NAMALWA (cell line): ENCODE data around the gene APOA1.
"Not testable (repeated sequence)": the region's sequence is repeated elsewhere in the genome, so short reads cannot be mapped to it uniquely, and the experiment has no call there.

Experiments used
- DNase-seq: peaks from one replicate; pipeline ENCODE4 v3.0.0-alpha.2; 2015; ENCODE audit warnings: low spot score

APOA1 gene

DNA sequence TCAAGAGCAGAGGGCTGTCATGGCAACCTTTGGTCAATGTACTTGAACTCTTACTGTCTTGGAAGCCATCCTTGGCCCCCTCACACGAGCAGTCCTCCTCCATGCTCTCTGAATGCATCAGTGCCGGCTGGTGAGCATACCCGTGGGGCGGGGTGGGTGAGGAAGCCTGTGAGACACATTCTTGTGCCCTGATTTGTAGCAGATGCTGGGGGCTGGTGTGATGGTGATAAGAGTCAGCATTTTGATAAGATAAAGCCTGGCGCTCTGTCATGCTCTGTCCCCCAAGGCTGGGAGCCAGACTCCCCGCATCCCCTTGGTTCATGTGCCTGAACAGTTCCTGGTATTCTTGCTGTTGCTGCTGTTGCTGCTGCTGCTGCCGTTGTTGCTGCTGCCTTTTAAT lies 20.5 kb upstream of the APOA1 start:
- no peak for DNase-seq

DNA sequence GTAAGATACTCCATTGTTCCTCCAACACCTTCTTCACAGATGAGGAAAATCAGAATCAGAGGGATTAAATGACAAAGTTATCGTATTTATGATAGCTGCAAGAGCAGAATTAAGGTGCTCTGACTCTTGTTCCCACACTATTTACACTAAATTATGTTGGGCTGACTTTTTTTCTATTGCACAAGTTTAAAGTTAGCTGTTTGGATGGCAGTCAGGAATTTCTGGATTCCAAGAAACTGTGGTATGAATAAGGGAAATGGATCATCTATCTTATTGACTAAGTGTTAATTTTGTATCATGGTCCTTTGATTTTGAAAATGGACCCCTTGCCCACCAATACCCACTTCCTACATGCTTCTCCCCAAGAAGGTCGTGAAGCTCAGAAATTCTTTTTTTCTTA lies 19.9 kb upstream of the APOA1 start:
- DNase-seq: no peak

DNA sequence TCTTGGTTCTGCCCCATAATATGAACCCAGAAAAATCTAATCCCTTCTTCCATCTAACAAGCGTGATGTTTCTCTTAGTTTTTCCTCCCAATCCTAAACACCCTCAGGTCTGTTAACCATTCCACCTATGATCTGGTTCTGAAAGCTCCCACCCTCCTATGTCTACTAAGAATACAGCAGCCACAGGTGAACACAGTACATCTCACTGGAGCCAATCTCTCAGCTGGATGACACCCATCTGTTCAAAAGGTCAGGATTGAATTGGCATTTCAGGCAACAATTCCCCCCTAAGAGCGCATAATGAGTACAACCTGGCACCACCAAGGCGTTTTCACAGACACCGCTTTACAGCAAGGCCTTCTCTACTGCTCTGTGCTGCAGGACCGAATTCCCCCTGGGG lies 19.0 kb upstream of the APOA1 start:
- no peak for DNase-seq

DNA sequence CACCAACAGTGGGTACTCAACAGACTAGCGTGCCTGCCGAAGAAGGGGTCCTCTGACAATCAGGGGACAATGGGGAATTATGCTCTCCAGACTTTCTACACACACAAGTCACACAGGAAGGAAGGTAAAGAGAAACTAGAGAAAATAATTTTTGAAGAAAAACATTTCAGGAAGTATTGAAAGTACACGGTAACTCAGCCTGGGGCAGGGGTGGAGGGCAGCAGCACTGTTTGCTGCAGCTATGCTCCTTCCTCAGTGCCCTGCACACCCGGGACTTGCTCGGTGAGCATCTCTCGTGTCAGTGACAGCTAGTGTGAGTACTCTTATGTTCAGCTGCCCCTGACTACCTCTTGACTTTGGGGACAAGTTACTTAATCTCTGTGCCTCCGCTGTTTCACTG lies 18.0 kb upstream of the APOA1 start:
- no peak for DNase-seq

DNA sequence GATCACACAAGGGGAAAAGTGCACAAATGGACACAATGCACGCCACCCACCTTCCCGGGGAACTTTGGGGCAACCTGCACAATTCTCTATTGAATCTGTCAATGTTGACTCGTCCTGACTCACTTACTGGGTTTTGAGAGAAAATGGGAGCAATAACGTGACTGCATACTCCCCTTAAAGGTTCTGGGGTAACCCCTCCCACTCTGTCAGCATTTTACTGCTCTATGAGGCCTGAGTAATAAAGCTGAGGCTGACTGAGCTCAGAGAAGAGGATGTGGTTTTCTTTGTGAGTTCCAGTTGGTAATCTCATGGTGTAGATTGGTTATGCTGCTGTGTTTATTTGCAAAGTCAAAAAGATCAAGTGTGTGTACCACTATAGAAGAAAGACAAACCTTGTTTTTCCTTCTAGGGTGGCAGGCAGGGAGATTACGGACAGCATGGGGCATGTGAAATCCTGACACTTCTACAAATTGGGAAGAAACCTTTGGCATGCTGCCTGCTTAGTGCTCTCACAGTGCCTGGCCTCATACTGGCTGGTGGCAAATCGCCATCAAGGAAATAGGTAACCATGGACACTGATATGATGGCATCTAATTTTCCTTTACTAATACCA lies 16.1 kb upstream of the APOA1 start:
- peak; percentile 49 for DNase-seq

DNA sequence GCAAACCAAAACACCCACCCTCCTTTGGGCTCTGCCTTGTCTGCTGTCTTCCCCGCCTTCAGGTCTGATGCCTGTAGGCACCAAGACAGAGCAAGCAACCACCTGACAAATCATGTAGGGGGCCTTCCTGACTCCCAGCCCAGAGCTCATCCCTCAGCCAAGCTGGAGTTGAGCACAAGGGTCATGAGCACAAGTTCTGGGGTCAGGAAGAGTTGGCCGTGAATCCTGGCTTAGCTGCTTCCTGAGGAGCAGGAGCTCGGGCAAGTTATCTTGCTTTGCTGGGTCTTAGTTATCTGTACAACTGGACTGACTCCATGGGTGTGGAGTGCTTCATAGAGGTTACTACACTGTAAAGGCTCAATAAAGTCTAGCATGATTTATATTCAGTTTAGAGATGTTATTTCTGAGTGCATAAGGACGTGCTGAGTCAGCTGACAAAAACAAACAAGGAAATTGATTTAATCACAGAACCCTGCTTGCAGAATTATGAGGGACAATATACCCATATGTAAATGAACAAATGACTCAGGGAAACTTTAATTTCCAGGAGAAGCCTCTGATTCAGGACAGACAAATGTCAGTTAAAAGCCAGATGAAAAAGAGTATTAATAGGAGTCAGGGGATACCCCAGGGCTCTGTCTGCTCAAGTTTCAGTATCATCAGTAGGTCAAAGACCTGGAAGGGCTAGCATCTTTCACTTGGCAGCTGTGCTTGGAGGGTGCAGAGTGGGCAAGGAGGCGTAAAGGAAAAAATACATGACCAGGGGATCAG lies 15.0 kb upstream of the APOA1 start:
- no peak for DNase-seq

DNA sequence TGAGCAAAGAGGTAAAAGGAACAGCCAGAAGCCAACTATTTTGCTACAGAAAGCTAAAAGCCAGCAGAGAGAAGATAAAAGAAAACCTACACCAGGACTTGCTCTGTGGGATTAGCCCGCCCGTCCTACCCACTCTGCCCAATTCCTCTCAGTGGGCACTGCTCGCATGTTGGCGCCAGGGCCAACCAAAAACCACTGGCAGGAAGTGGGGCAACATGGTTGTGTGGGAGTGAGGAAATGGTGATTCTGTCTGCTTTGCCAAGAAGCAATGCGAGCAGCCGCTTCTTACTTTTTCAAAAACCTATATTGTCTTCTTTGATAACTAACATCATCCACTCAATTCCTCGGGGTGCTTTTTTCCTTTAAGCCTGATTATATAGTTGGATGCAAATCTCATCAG lies 14.2 kb upstream of the APOA1 start:
- DNase-seq: no peak

DNA sequence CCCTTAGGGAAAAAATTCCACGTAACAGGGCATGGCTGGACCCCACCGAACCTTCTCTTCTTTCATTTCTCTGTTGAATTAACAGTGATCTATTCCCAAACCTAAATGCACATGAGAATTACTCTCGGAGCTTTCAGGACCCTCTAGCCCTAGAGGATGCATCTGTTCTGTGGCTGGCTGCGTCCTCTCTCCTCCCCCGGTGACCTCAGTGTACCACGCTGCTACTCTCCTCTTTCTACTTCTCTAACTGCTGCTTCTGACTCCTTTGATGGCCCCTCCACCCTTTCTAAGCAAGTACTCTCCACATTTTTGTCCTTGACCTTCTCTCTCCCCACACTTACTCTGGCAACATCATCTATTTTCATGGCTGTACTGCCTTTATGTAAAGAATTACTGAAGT lies 12.1 kb upstream of the APOA1 start:
- DNase-seq: no peak

DNA sequence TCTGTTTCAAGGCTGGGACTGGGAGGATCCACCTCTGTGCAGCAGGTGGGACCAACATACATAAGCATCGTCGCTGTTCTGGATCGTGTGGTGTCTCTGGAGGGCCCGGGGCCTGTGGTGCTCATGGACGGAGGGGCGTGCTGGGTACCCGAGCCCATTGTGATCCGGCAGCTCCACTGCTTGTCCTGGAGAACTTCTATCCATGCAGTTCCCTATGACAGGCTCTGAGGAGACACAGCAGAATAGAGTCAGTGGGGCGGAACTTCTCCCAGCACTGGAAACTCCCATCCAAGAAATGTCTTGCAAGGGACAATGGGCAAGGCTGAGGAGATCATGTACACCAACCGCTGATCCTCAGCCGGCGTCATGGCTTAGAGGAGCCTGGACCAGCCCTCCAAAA lies 11.6 kb upstream of the APOA1 start:
- DNase-seq: no peak

DNA sequence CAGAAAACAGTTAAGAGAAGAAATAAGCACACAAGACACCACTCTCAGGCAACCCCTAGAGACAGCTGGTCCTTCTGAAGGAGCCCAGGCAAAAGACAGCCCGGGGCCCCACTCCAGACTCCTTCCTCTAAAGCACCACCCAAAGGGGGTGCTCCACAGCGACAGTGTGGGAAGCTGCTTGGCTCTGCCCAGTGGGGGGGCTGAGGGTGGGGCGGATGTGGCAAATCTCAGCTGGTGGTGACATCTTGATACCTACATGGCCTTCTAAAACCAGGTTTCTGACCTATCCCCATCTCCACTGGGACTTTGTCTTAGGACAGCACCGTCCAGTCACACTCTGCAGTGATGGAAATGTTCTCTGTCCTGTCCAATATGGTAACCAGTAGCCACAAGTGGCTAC lies 10.2 kb upstream of the APOA1 start:
- DNase-seq: no peak

DNA sequence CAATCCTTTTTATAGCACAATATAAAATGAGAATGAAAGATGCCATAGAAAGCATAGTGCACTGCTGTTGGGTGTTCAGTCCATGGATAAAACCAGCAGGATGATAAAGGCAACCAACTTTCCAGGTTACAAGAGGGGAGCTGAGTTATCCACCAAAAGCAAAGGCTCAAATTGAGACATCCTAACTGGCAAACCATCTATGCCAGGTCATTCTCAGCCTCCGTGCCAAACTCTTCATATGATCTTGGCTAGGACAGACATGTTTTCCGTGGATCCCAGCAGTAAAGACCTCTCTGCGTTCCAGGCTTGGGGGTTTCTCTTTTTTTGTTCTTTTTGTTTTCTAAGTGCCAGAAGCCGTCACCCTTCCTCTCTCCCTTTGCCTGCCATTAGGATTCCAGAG lies 7.3 kb upstream of the APOA1 start:
- DNase-seq: no peak

DNA sequence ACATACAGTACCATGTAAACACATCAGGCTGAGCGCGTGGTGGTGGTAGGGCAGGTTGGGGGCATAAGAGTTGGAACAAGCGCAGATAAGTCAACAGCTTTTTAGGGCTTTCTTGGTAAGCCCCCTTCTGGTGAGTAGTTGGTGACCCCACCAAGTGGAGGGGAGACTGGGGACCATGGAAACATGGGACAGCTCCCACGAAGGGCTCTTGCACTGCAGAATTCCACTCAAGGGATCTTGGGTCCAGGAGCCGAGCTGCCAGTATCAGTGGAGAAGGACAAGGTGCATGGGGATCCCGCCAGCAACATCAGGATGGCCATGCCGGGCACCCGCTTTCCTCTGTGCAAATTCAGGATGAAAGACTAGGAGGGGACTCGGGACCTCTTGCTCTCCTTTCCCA lies 6.2 kb upstream of the APOA1 start:
- no peak for DNase-seq

DNA sequence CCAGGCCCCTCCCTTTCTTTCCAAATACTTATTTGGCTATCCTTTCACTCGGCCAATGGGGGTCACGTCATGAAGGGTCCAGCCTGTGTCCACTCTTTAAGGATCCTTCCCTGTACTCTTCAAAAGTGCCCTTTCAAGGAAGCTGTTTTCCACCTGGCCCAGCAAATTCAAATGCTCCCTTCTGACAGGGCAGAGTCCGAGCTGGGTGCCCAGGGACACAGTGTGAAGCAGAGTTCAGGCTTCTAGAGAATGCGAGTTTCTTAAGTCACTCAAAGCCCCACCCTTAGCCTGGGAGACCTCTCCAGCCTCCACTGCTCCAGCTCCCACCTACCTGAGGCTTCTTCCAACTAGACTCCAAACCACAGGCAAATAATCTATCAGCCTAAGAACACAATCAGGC lies 5.5 kb upstream of the APOA1 start:
- DNase-seq: no peak

DNA sequence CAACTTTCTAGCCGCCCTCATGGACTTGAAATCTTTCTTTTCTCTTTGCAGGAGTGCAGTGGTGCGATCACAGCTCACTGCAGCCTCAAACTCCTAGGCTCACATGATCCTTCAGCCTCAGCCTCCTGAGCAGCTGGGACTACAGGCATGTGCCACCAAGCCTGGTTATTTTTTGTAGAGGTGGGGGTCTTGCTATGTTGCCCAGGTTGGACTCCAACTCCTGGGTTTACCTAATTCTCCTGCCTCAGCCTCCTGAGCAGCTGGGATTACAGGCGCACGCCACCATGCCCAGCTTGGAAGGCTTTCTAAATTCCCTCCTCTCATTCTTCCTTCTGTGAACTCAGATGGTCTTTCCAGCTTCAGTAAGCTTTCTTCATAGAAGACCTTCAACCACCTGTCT lies 4.7 kb upstream of the APOA1 start:
- DNase-seq: no peak

DNA sequence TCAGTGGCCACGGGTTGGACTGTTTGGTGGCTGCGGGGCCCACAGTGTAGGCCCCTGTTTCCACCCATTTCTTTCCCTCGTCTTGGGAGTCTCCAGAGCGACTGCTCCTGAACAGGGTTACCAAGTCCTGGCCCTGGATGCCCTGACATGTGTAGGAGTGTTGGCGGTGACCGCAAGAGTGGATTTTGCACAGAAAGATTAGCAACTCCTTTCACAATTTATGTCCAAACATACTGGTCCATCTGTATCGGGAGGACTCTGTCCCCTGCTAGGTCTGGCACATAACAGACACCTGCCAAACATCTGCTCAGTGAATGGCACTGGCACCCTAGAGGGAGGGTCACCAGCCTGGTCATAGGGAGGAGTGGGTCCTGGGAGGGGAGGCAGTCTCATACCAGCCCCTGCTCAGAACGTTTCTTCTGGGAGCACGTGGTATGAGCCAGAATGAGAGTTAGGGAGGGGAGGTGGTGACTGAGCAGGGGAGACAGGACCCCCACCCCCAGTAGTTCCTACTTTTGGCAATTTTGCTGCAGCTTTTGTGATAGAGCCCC lies 3.4 kb upstream of the APOA1 start:
- DNase-seq: no peak

DNA sequence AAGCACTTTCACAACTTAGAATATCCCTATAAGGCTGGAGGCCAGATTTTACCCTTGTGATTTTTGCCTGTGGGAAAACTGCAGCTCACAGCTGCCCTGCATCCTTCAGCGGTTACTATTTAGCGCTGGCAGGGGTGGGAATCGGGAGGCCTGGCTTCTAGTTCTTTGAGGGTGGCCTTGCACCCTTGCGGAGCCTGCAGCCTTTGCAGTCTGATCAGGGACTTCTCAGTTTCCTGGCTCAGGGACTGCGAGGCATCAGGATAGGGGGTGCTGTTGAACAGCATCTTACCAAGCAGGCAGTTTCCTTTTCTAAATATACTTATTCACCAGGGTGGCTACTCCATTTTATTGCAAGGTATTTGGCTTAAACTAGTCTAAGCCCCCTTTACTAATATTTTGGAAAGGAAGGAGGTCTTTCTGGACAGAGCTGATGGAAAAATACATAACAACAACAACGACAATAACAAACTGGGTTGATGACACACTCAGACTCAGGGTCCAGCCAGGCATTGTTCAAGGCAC lies 2.9 kb upstream of the APOA1 start:
- DNase-seq: no peak

DNA sequence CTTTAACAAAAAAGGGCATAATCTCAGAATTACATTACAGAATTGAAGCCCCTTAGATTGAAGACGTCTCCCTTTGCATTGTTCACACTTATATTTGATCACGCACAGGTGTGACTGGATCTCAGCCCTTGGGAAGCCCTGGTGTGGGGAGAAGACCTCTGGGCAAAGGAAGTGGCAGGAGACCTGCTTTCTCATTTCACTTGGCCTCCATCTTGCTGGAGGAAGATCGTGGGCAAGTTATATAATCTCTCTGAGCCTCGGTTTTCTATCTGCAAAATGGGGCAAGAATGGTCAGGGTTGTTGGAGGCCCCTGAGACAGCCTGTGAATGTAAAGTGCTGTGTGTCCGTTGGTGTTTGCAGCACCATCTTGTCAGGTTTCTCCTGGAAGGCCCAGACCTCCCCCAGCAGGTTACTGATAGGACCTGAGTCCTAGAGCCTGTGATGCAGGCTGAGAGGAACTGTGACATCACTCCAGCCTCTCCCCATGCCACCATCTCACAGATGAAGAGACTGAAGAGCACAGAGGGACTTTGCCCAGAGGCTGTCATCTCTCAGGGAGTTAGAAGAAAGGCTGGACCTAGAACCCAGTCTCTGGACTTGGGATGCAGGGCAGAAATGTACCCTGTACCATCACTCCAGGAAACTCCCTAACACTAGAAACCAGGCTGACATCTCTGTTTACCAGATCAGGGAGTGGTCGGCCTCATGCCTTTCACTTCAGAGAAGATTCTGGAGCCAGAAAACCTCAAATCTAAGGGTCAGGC lies 1.1 kb upstream of the APOA1 start:
- DNase-seq: no peak

DNA sequence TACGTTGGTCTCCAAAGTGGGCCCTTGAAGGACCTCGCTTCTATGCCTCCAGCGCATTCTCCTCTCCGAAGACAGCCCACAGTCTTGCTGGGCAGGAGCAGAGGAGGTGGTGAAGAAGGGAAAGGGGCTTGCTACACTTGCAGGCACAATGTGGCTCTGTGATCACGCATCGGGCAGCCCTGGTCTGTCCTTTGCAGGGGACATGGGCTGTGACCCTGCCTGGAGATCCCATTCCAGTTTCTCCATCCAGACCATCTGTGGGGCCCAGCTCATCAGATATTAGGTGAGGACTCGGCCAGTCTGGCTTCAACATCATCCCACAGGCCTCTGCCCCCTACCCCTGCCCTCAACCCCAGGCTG lies 810 bp downstream of the APOA1 start:
- no peak for DNase-seq

DNA sequence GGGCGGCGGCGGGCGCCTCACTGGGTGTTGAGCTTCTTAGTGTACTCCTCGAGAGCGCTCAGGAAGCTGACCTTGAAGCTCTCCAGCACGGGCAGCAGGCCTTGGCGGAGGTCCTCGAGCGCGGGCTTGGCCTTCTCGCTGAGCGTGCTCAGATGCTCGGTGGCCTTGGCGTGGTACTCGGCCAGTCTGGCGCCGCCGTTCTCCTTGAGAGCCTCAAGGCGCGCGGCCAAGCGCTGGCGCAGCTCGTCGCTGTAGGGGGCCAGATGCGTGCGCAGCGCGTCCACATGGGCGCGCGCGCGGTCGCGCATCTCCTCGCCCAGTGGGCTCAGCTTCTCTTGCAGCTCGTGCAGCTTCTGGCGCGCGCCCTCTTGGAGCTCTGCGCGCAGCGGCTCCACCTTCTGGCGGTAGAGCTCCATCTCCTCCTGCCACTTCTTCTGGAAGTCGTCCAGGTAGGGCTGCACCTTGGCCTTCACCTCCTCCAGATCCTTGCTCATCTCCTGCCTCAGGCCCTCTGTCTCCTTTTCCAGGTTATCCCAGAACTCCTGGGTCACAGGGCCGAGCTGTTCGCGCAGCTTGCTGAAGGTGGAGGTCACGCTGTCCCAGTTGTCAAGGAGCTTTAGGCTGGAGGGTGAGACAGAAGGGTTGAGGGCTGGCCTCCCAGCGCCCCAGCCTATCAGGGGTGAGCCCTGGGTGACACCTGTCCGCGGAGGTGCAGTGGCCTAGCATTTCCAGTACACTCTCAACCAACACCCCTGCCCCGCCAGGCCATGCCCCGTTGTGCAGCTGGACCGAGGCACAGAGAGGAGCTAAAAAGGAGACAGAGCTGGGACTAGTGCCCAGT lies 1.4 kb downstream of the APOA1 start:
- DNase-seq: peak; percentile 92

DNA sequence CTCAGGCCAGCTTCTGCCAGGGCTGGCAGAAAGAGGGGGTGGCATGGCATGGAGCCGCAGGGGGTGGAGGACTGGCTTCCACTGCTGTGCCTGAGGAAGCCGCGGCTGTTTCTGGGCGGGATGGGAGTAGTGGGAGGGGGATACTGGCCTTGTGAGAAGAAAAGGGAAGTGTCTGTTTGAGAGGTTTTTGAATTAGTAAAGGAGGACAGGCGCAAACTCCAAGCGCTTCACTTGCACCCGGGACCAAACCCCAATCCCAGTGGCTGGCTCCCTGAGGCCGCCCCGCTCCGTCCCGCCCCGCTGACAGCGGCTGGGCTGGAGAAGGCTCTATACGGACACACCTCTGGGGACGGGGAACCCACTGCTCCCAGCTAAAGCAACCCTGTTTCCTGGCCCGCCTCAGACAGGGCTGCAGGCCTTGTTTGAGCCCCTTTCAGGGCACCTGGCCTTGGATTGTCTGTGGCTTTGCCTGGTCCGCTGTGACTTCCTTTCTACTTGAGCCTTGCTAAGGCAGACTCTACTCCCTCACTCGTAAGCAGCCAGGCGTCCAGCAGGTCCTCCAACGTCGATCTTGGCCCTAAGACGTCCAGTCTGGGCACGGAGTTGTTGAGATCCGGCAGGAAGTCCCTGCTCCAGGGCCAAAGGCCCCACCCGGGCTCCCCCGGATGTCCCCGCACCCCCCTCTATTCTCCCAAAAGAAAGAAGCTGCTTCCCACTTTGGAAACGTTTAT lies 2.2 kb downstream of the APOA1 start:
- DNase-seq: no peak

DNA sequence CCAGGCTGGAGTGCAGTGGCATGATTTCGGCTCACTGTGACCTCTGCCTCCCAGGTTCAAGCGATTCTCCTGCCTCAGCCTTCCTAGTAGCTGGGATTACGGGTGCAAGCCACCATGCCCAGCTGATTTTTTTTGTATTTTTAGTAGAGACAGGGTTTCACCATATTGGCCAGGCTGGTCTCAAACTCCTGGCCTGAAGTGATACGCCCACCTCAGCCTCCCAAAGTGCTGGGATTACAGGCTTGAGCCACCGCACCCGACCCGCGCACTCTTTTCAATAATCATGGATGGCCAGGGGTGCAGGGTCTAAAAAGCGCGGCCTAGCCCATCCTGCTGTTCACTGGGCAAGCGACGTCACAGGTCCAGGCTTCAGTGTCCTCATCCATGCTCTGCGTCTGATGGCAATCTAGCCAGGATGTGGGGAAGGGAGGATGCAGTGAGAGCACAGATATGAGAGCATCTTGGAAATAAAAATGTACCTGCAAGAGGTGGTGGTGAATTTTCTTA lies 2.8 kb downstream of the APOA1 start:
- not testable (repeated sequence) for DNase-seq
